Smooth muscle cell of bladder (primary cell): ENCODE results near the gene FBH1. TPM values are rescaled to one million over a fixed set of nuclear protein-coding genes. Genes with fewer than 3 reads are reported as not detected.

Source experiments
- total RNA-seq: library from RNA; depleted of rRNA; stranded (reverse); fragments of >200 nt; gene quantifications from 2 replicates; pipeline ENCODE4 v1.2.3, GENCODE V29; 2014

Gene FBH1
- 132 and 150 TPM in 2 replicates for total RNA-seq

DNA sequence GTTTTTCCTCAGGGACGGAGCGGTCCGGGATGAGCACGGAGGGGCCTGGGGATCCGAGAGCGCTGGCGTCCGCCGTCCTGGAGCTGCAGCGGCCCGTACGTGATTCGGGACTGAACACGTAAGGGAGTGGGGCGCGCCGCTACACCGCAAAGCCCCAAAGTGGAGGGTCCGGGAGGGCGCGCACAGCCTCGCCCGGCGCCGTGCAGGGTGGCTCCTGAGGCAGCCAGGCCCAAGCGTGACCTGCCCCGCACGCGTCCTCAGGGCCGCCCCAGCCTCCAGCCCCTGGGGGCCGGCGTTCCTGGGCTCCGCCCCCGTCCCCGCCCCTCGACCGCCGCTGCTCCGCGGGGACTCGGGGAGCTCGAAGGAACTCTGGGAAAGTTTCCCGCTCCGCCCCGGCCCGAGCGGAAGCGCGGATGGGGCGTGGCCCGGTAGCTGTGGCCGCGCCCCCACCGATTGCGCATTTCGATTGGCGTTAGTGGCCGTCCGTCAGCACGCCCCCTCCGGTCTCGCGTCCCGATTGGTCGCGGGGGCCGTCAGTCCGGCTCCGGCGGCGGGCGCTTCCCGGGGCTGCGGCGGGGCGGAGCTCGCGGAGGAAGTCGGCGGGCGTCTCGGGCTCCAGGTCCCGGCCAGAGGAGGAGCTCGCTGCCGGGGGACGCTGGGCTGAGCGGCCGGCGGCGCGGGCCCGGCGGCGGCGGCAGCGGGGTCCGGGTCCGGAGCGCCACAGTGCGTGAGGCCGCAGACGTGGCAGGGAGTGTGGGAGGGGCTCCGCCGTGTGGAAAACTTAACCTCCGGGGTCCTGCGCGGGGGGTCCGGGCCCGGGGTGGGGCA, at the start of gene FBH1, which contains the start of gene ANKRD16:
Gene FBH1 (plus strand): TSS at position 620 of the 828 bp plus-strand sequence. CDS start 103 bp downstream, at position 723.
Gene ANKRD16 (minus strand): TSS at position 270 of the 828 bp plus-strand sequence. CDS start 539 bp downstream, outside the sequence.

DNA sequence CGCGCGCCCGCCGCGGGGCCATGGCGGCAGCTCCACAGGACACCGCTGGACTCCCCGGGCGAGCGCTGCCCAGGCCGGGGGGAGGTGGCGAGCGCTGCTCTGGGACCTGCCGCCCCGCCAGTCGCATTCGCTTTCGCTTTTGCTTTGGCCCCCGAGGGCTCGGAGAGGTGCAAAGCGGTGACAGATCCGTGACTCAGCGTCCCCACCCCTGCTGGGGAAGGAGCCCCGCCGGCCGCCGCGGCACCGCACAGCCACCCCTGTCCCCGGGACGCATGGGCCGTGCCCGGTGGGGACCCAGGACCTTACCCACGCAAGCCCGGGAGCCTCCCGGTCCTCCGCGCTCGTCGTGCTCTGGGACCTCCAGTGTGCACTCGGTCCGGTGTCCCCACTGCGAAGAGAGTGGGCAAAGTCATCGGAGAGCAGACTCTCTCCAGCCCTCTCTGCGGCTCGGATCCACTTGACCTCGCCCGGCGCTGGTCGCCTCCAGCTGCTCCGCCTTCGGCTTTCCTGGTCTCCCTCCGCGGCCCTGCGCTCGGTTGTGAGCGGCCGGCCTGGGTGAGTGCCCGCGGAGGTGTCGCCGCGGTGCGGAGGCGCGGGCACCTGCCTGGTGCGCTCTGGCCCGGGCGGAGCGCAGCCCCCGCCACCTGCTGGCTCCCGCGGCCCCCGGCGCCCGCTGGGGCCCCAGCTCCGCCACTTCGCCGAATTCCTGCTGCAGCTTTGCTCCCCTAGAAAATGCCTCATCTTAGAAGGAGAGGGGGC, 87.6 kb downstream of the FBH1 start, which contains the start of gene IL15RA:
Gene IL15RA (minus strand): TSS at position 73 of the 759 bp plus-strand sequence. CDS start 51 bp downstream, at position 22.

Other genes with a start within 250 kb of the FBH1 start
- gene ASB13, start 223.6 kb upstream of the FBH1 start, total RNA-seq = 10.4 and 11.3 TPM in 2 replicates
- 42.8 and 60.8 TPM in 2 replicates for gene TASOR2, start 205.4 kb upstream of the FBH1 start, total RNA-seq
- 402 and 434 TPM in 2 replicates for gene GDI2, start 76.8 kb upstream of the FBH1 start, total RNA-seq
- gene ANKRD16, start 350 bp upstream of the FBH1 start, total RNA-seq = 8.7 and 10.8 TPM in 2 replicates
- gene IL15RA, start 87.3 kb downstream of the FBH1 start, total RNA-seq = 4.4 and 12.2 TPM in 2 replicates
- not detected in 2 replicates for gene IL2RA, start 172.1 kb downstream of the FBH1 start, total RNA-seq
- 38.4 and 45.6 TPM in 2 replicates for gene RBM17, start 198.8 kb downstream of the FBH1 start, total RNA-seq